ENCODE measurements around the gene DEFB132.

Gene DEFB132

GRCh38 chr20:278181-278580 lies 20.7 kb downstream of the DEFB132 start:
- TF ChIP-seq CTCF (IDR thresholded peaks at IDR 0.05): no peak

- TF ChIP-seq CTCF (IDR thresholded peaks at IDR 0.05): no peak
Measured at GRCh38 chr20:278607-279571, 21.4 kb downstream of the DEFB132 start.

- no peak for TF ChIP-seq CTCF (IDR thresholded peaks at IDR 0.05)
Measured at GRCh38 chr20:284172-284571, 26.6 kb downstream of the DEFB132 start.

GRCh38 chr20:286508-286907 lies 29.0 kb downstream of the DEFB132 start:
- TF ChIP-seq CTCF (IDR thresholded peaks at IDR 0.05): no peak

- no peak for TF ChIP-seq CTCF (IDR thresholded peaks at IDR 0.05)
Measured at GRCh38 chr20:288956-289692, 31.6 kb downstream of the DEFB132 start.

- no peak for TF ChIP-seq CTCF (IDR thresholded peaks at IDR 0.05)
Measured at GRCh38 chr20:289693-290083, 32.2 kb downstream of the DEFB132 start.

- TF ChIP-seq CTCF (IDR thresholded peaks at IDR 0.05): no peak
Measured at GRCh38 chr20:290084-290831, 32.7 kb downstream of the DEFB132 start, which contains the start of gene C20orf96. TSS of gene C20orf96 (minus strand) at chr20:290750. CDS start at chr20:290610, 140 bp downstream.
